ENCODE data around the gene TMEM182. TPM values are rescaled to one million over a fixed set of nuclear protein-coding genes. Genes with fewer than 3 reads are reported as not detected.
A peak's percentile ranks its signal among the peaks of the same experiment; 100 is the strongest.

TMEM182 gene
- total RNA-seq, 6 experiments from 2014 or later = 1.2 to 5.9 (median 2.3) TPM

- Histone ChIP-seq H3K36me3 (no peaks in the 10 kb centered on the region), H3K9me3 (peaks cover 0 to 9% (median 0%) of the 10 kb centered on the region in 4 donors), H3K27ac (peak overlapping the region; percentile 32 to 66 (median 64)), H3K27me3 (no peaks in the 10 kb centered on the region), H3K4me3 (no peak overlapping the region), H3K4me1 (peaks cover 0 to 23% (median 9%) of the 10 kb centered on the region in 4 donors)
- peak; percentile 87 to 90 (median 89) for ATAC-seq
- intact Hi-C loops (cut with DNase I) = no loop called here
- WGBS (ENCODE audit: insufficient coverage, low coverage, low lambda C conversion rate, missing lambda C conversion rate) = 13% methylated on average over 2 of the region's 2 CpGs
- TF ChIP-seq POLR2A (IDR thresholded peaks at IDR 0.05) = no peak
- TF ChIP-seq, protein P1, sequence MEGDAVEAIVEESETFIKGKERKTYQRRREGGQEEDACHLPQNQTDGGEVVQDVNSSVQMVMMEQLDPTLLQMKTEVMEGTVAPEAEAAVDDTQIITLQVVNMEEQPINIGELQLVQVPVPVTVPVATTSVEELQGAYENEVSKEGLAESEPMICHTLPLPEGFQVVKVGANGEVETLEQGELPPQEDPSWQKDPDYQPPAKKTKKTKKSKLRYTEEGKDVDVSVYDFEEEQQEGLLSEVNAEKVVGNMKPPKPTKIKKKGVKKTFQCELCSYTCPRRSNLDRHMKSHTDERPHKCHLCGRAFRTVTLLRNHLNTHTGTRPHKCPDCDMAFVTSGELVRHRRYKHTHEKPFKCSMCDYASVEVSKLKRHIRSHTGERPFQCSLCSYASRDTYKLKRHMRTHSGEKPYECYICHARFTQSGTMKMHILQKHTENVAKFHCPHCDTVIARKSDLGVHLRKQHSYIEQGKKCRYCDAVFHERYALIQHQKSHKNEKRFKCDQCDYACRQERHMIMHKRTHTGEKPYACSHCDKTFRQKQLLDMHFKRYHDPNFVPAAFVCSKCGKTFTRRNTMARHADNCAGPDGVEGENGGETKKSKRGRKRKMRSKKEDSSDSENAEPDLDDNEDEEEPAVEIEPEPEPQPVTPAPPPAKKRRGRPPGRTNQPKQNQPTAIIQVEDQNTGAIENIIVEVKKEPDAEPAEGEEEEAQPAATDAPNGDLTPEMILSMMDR (IDR thresholded peaks at IDR 0.05) = peak in 1 of 4 donors; percentile 27
- peak; percentile 70 to 88 (median 78) for DNase-seq
Observed at GRCh38 chr2:102796337-102796736, 34.5 kb downstream of the TMEM182 start.

DNA sequence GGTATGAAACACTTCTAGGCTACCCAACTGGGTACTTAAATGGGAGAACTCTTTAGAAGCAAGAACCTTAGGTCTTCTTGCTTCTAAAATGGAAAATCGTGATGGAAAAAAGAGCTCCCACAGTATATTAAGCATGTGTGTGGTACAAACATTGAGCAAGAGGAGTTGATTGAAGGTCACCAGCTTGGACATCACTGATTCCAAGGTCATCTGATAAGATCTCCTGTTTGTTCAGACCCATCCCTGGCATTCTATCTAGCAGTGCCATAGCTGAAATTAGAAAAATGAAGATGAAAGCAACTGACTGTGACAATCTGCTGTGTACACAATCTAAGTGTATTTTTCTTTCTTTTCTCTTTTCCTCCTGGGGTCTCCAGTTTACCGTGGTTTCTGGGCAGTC, 35.7 kb downstream of the TMEM182 start:
- TF ChIP-seq, protein P1 (IDR thresholded peaks at IDR 0.05) = no peak
- Histone ChIP-seq H3K4me3 (no peak overlapping the region), H3K36me3 (no peaks in the 10 kb centered on the region), H3K27me3 (no peaks in the 10 kb centered on the region), H3K27ac (peak overlapping the region in 2 of 3 donors; percentile 64 to 66), H3K9me3 (peaks cover 0 to 9% (median 0%) of the 10 kb centered on the region in 4 donors), H3K4me1 (peaks cover 0 to 31% (median 13%) of the 10 kb centered on the region in 4 donors)
- 49% methylated on average over 2 of the region's 2 CpGs for WGBS (ENCODE audit: insufficient coverage, low coverage, low lambda C conversion rate, missing lambda C conversion rate)
- DNase-seq (no peak), ATAC-seq (peak; percentile 19 to 65 (median 39))
- intact Hi-C loops (cut with DNase I) = no loop called here

- Histone ChIP-seq H3K4me1 (peaks cover 0 to 38% (median 16%) of the 10 kb centered on the region in 4 donors), H3K27me3 (no peaks in the 10 kb centered on the region), H3K27ac (peak overlapping the region in 2 of 3 donors; percentile 64 to 66), H3K9me3 (peaks cover 0 to 9% (median 0%) of the 10 kb centered on the region in 4 donors), H3K36me3 (no peaks in the 10 kb centered on the region), H3K4me3 (no peak overlapping the region)
- 96% methylated on average over 2 of the region's 2 CpGs for WGBS (ENCODE audit: insufficient coverage, low coverage, low lambda C conversion rate, missing lambda C conversion rate)
- ATAC-seq = no peak
- intact Hi-C loops (cut with DNase I) = no loop called here
- DNase-seq = no peak
- TF ChIP-seq, protein P1 (IDR thresholded peaks at IDR 0.05) = no peak
Observed at GRCh38 chr2:102798181-102798580, 36.4 kb downstream of the TMEM182 start.

GRCh38 chr2:102801098-102801718, 39.4 kb downstream of the TMEM182 start:
- ATAC-seq = peak; percentile 14 to 59 (median 44)
- 41% methylated on average over 5 of the region's 5 CpGs for WGBS (ENCODE audit: insufficient coverage, low coverage, low lambda C conversion rate, missing lambda C conversion rate)

More at GRCh38 chr2:102801098-102801718, 39.4 kb downstream of the TMEM182 start:
- DNase-seq = peak in 2 of 3 donors; percentile 31 to 78
- Histone ChIP-seq H3K27me3 (no peaks in the 10 kb centered on the region), H3K4me1 (peaks cover 0 to 36% (median 16%) of the 10 kb centered on the region in 4 donors), H3K36me3 (no peaks in the 10 kb centered on the region), H3K9me3 (peaks cover 0 to 9% (median 0%) of the 10 kb centered on the region in 4 donors), H3K27ac (peak overlapping the region in 2 of 3 donors; percentile 58 to 74), H3K4me3 (no peak overlapping the region)
- intact Hi-C loops (cut with DNase I) = loop anchor here in 1 of 2 donors (10.0 kb wide), 1 partner anchor 46 kb away; no protein-coding TSS in a partner anchor
- no peak for TF ChIP-seq POLR2A (IDR thresholded peaks at IDR 0.05)
- TF ChIP-seq, protein P1 (IDR thresholded peaks at IDR 0.05) = no peak
